ENCODE results near the gene HCFC1. TPM values are rescaled to one million over a fixed set of nuclear protein-coding genes. Genes with fewer than 3 reads are reported as not detected.
"Not testable (repeated sequence)": the region's sequence is repeated elsewhere in the genome, so short reads cannot be mapped to it uniquely, and the experiment has no call there.

HCFC1 gene
- total RNA-seq, 1 donor from 2014 or later = 105 TPM

- intact Hi-C loops (cut with micrococcal nuclease) = loop anchor here (1.0 kb wide), 1 partner anchor 9 kb away; the partner anchor contains the start of gene TMEM187
- Mint-ChIP-seq H3K36me3 (ENCODE audit: low read depth) (no peaks in the 10 kb centered on the region), H3K4me1 (ENCODE audit: low read depth) (peaks cover 38% of the 10 kb centered on the region), H3K27ac (peak overlapping the region; percentile 90), H3K9me3 (no peaks in the 10 kb centered on the region), H3K27me3 (ENCODE audit: insufficient read depth) (no peaks in the 10 kb centered on the region), H3K4me3 (peak overlapping the region; percentile 73)
- no peak for DNase-seq (ENCODE audit: low spot score)
These were observed 9.6 kb upstream of the HCFC1 start for GRCh38 chrX:153981231-153981630.

- Mint-ChIP-seq H3K27ac (peak overlapping the region; percentile 87), H3K4me3 (peak overlapping the region; percentile 74), H3K4me1 (ENCODE audit: low read depth) (peaks cover 42% of the 10 kb centered on the region)
- DNase-seq (ENCODE audit: low spot score); H3K36me3 Mint-ChIP-seq (ENCODE audit: low read depth); H3K9me3 Mint-ChIP-seq; intact Hi-C loops (cut with micrococcal nuclease); H3K27me3 Mint-ChIP-seq (ENCODE audit: insufficient read depth): not testable (repeated sequence)
These were observed 8.8 kb upstream of the HCFC1 start for GRCh38 chrX:153980394-153980793.

- intact Hi-C loops (cut with micrococcal nuclease) = loop anchor here (10.0 kb wide), 1 partner anchor 540 kb away; the partner anchor contains the start of gene FAM3A
- no peaks in the 10 kb centered on the region for H3K9me3 Mint-ChIP-seq
- no peaks in the 10 kb centered on the region for H3K27me3 Mint-ChIP-seq (ENCODE audit: insufficient read depth)
- peaks cover 22% of the 10 kb centered on the region for H3K4me1 Mint-ChIP-seq (ENCODE audit: low read depth)
- DNase-seq (ENCODE audit: low spot score) = no peak
- peaks cover 2% of the 10 kb centered on the region for H3K36me3 Mint-ChIP-seq (ENCODE audit: low read depth)
- no peak overlapping the region for H3K4me3 Mint-ChIP-seq
- H3K27ac Mint-ChIP-seq = peak overlapping the region; percentile 95
These were observed 3.2 kb upstream of the HCFC1 start for GRCh38 chrX:153974726-153975286.

- Mint-ChIP-seq H3K4me1 (ENCODE audit: low read depth) (peaks cover 22% of the 10 kb centered on the region), H3K27ac (peak overlapping the region; percentile 95), H3K9me3 (no peaks in the 10 kb centered on the region), H3K4me3 (peak overlapping the region; percentile 28), H3K36me3 (ENCODE audit: low read depth) (peaks cover 6% of the 10 kb centered on the region), H3K27me3 (ENCODE audit: insufficient read depth) (no peaks in the 10 kb centered on the region)
- DNase-seq (ENCODE audit: low spot score) = no peak
- intact Hi-C loops (cut with micrococcal nuclease) = loop anchor here (10.0 kb wide), 1 partner anchor 541 kb away; the partner anchor contains the start of gene FAM3A
These were observed 2.5 kb upstream of the HCFC1 start for GRCh38 chrX:153974003-153974725.

- H3K4me3 Mint-ChIP-seq = peak overlapping the region; percentile 89
- intact Hi-C loops (cut with micrococcal nuclease) = loop anchor here (2.0 to 10.0 kb wide), 4 partner anchors 47 to 541 kb away; partner anchors contain the start of genes FAM3A and LAGE3
These were observed 1.7 kb upstream of the HCFC1 start for GRCh38 chrX:153973127-153974002.

GRCh38 chrX:153972368-153973126 lies 929 bp upstream of the HCFC1 start, which contains the start of gene TMEM187:
TMEM187 (plus strand) TSS chrX:153972754; CDS start chrX:153982063, 9,309 bp downstream.
- Mint-ChIP-seq H3K4me3 (peak within 1 kb of the TSS; percentile 100), H3K9me3 (no peaks in the 10 kb centered on the region)
- intact Hi-C loops (cut with micrococcal nuclease) = loop anchor here (1.0 to 10.0 kb wide), 8 partner anchors 9 to 542 kb away; partner anchors contain the start of genes EMD, FAM3A, IDH3G and LAGE3

More at GRCh38 chrX:153973127-153974002, 1.7 kb upstream of the HCFC1 start:
- Mint-ChIP-seq H3K36me3 (ENCODE audit: low read depth) (peaks cover 7% of the 10 kb centered on the region), H3K9me3 (no peaks in the 10 kb centered on the region), H3K27ac (peak overlapping the region; percentile 95), H3K27me3 (ENCODE audit: insufficient read depth) (no peaks in the 10 kb centered on the region), H3K4me1 (ENCODE audit: low read depth) (peaks cover 24% of the 10 kb centered on the region)
- DNase-seq (ENCODE audit: low spot score) = no peak

GRCh38 chrX:153971124-153971449 lies 531 bp downstream of the HCFC1 start:
- Mint-ChIP-seq H3K27ac (peak overlapping the region; percentile 100), H3K4me1 (ENCODE audit: low read depth) (peaks cover 37% of the 10 kb centered on the region), H3K9me3 (no peaks in the 10 kb centered on the region), H3K36me3 (ENCODE audit: low read depth) (peaks cover 18% of the 10 kb centered on the region), H3K4me3 (peak overlapping the region; percentile 100), H3K27me3 (ENCODE audit: insufficient read depth) (no peaks in the 10 kb centered on the region)
- intact Hi-C loops (cut with micrococcal nuclease) = loop anchor here (1.0 to 10.0 kb wide), 4 partner anchors 43 to 544 kb away; partner anchors contain the start of genes ABCD1, BCAP31, CCNQ and FAM3A
- DNase-seq (ENCODE audit: low spot score) = peak; percentile 83

More at GRCh38 chrX:153972368-153973126, 929 bp upstream of the HCFC1 start, which contains the start of gene TMEM187:
- peaks cover 32% of the 10 kb centered on the region for H3K4me1 Mint-ChIP-seq (ENCODE audit: low read depth)
- peaks cover 14% of the 10 kb centered on the region for H3K36me3 Mint-ChIP-seq (ENCODE audit: low read depth)
- H3K27ac Mint-ChIP-seq = peak within 1 kb of the TSS; percentile 100
- H3K27me3 Mint-ChIP-seq (ENCODE audit: insufficient read depth) = no peaks in the 10 kb centered on the region
- peak; percentile 85 for DNase-seq (ENCODE audit: low spot score)

GRCh38 chrX:153970357-153971123 lies 1.1 kb downstream of the HCFC1 start:
- Mint-ChIP-seq H3K4me1 (ENCODE audit: low read depth) (peaks cover 33% of the 10 kb centered on the region), H3K27ac (peak overlapping the region; percentile 100), H3K4me3 (peak overlapping the region; percentile 100), H3K36me3 (ENCODE audit: low read depth) (peaks cover 18% of the 10 kb centered on the region), H3K9me3 (no peaks in the 10 kb centered on the region), H3K27me3 (ENCODE audit: insufficient read depth) (no peaks in the 10 kb centered on the region)
- DNase-seq (ENCODE audit: low spot score) = no peak
- intact Hi-C loops (cut with micrococcal nuclease) = loop anchor here (1.0 to 10.0 kb wide), 4 partner anchors 42 to 544 kb away; partner anchors contain the start of genes ABCD1, BCAP31, CCNQ and FAM3A

GRCh38 chrX:153969904-153970356 lies 1.7 kb downstream of the HCFC1 start:
- H3K36me3 Mint-ChIP-seq (ENCODE audit: low read depth) = peaks cover 18% of the 10 kb centered on the region
- intact Hi-C loops (cut with micrococcal nuclease) = loop anchor here (1.0 to 10.0 kb wide), 3 partner anchors 95 to 545 kb away; partner anchors contain the start of genes CCNQ and FAM3A
- H3K4me1 Mint-ChIP-seq (ENCODE audit: low read depth) = peaks cover 33% of the 10 kb centered on the region
- no peak for DNase-seq (ENCODE audit: low spot score)
- peak overlapping the region; percentile 78 for H3K27ac Mint-ChIP-seq
- H3K4me3 Mint-ChIP-seq = peak overlapping the region; percentile 100
- no peaks in the 10 kb centered on the region for H3K27me3 Mint-ChIP-seq (ENCODE audit: insufficient read depth)
- H3K9me3 Mint-ChIP-seq = no peaks in the 10 kb centered on the region

- Mint-ChIP-seq H3K4me1 (ENCODE audit: low read depth) (peaks cover 27% of the 10 kb centered on the region), H3K36me3 (ENCODE audit: low read depth) (peaks cover 18% of the 10 kb centered on the region), H3K27ac (peak overlapping the region; percentile 78), H3K9me3 (no peaks in the 10 kb centered on the region), H3K4me3 (peak overlapping the region; percentile 100), H3K27me3 (ENCODE audit: insufficient read depth) (no peaks in the 10 kb centered on the region)
- no peak for DNase-seq (ENCODE audit: low spot score)
- intact Hi-C loops (cut with micrococcal nuclease) = loop anchor here (1.0 kb wide), 1 partner anchor 94 kb away; no protein-coding TSS in a partner anchor
These were observed 2.3 kb downstream of the HCFC1 start for GRCh38 chrX:153969125-153969903.

Measured in activated T-helper 1 cell treated with anti-CD3 and anti-CD28 coated beads, Interleukin-12 subunit alpha, Interleukin-12 subunit beta, Interleukin-2, Interleukin-4 antibody, amounts not matched to agents 30 ng/mL and 10 ng/mL and 1 ng/mL, durations not matched to agents 14 hours and 24 hours and 36 hours (primary cell).